Ovary (tissue), 10 donors: Measurements from ENCODE around the gene CCDC12. TPM values are rescaled to one million over a fixed set of nuclear protein-coding genes. Genes with fewer than 3 reads are reported as not detected.

ENCODE experiments used
- DNase-seq, 5 donors: peaks; one replicate each; pipeline ENCODE4 v3.0.0-alpha.2; 2019 to 2020
- H3K27ac ChIP-seq, 2 donors: fragments of 200-600 bp; one replicate each; pipeline versions ENCODE4 v1.5.1 to v1.8.0; 2019 to 2022
- H3K27me3 ChIP-seq: fragments of 200-600 bp; one replicate; pipeline ENCODE4 v1.8.0; 2022
- H3K36me3 ChIP-seq: fragments of 200-600 bp; sonication (generic); one replicate; pipeline ENCODE4 v1.5.1; 2019
- H3K4me1 ChIP-seq: one replicate; pipeline ENCODE4 v1.8.1; 2013; ENCODE audit warnings: mild to moderate bottlenecking, moderate library complexity; ENCODE audit not compliant: insufficient read depth
- H3K4me3 ChIP-seq: fragments of 200-600 bp; sonication (generic); one replicate; pipeline ENCODE4 v1.5.1; 2017
- H3K9me3 ChIP-seq, 2 donors: fragments of 200-600 bp in 1 of 2; sonication (generic) in 1 of 2; one replicate each; pipeline versions ENCODE4 v1.5.1 to v1.8.1; 2013 to 2019; ENCODE audit warnings: mild to moderate bottlenecking in 1 of 2, moderate library complexity in 1 of 2
- CTCF ChIP-seq, 3 donors: fragments of 450-650 bp in 2 of 3; fragments of 200-600 bp in 1 of 3; IDR thresholded peaks; one replicate each; pipeline versions ENCODE4 v1.5.1 to v1.8.0; 2016 to 2022; ENCODE audit warnings: antibody characterized with exemption in 3 of 3, mild to moderate bottlenecking in 1 of 3
- EP300 ChIP-seq: sonication (generic); formaldehyde crosslinking; IDR thresholded peaks from one replicate; pipeline ENCODE4 v1.6.1; 2017; ENCODE audit warnings: antibody characterized with exemption
- POLR2A ChIP-seq: fragments of 450-650 bp; IDR thresholded peaks from one replicate; pipeline ENCODE4 v1.6.1; 2017; ENCODE audit warnings: antibody characterized with exemption, mild to moderate bottlenecking, moderate library complexity
- WGBS, 3 donors: extraction: QIAGEN DNeasy Blood & Tissue Kit in 1 of 3; methylation state at CpG; one replicate each; pipeline versions ENCODE4 v1.1.5 to v1.1.7; 2013 to 2017; 5-methylcytosine and 5-hydroxymethylcytosine counted together
- intact Hi-C, 4 donors: fragments of 100-400 bp; cut with DNase I; formaldehyde crosslinking; loops; one replicate each; pipeline versions ENCODE4 v1.11.0 to v1.15.1; 2022 to 2023
- long read RNA-seq, 3 donors: library from polyadenylated mRNA in 2 of 3; unstranded in 2 of 3; transcript quantifications; one replicate each; pipeline ENCODE4 v2.0.0 and lab custom pipeline, GENCODE V29; 2021 to 2026
- polyA plus RNA-seq, 2 donors: library from polyadenylated mRNA; stranded (reverse); fragments of 200-250 nt in 1 of 2; fragments of 350-450 nt in 1 of 2; fragmentation: Illumina TruSeq in 1 of 2; extraction: RNeasy Lipid Tissue Mini Kit (QIAGEN cat#74804) in 1 of 2; gene quantifications; one replicate each; pipeline ENCODE4 v1.2.3, GENCODE V29; 2013 to 2014
- total RNA-seq, 7 donors: library from RNA; depleted of rRNA in 2 of 7; stranded (reverse); fragments of >200 nt in 2 of 7; fragmentation: NEBNext Ultra II Directional in 3 of 7; extraction: Animal tissue kit (Norgen Biotek cat#: 25700) in 3 of 7; gene quantifications; one replicate each; pipeline versions ENCODE4 v1.1.0 to v1.2.4, GENCODE V29; 2016 to 2023
- donor health status: DM: no; HTN: no; CAD: no; lungs with moderate emphysema.
- donor health status: DM: no; HTN: no; CAD: no.
- donor health status: Bipolar disorder and iron deficiency.
- donor health status: DM: yes; HTN: yes; CAD: no.
- donor health status: DM: no; HTN: no; CAD: no.
- donor health status: DM: yes; HTN: yes; CAD: no.

Gene CCDC12
- total RNA-seq: 10 to 100 TPM; 32.2 to 50.1 (median 42.3) TPM
- 10 to 100 TPM; 34.7 to 66.7 TPM for polyA plus RNA-seq
- long read RNA-seq, donor 1, partial matches to known transcripts: 23 of 38 reads
- long read RNA-seq, donor 1, other reads (novel, unspliced or antisense): 11 of 38 reads
- long read RNA-seq, donor 2, transcript CCDC12-211 (1 exons, 2,412 nt): major isoform, 6 of 28 reads
- long read RNA-seq, donor 2, partial matches to known transcripts: 22 of 28 reads
- long read RNA-seq, donor 2, other reads (novel, unspliced or antisense): 0 of 28 reads
- long read RNA-seq, donor 3, partial matches to known transcripts: 20 of 26 reads
- long read RNA-seq, donor 3, other reads (novel, unspliced or antisense): 4 of 26 reads

DNA sequence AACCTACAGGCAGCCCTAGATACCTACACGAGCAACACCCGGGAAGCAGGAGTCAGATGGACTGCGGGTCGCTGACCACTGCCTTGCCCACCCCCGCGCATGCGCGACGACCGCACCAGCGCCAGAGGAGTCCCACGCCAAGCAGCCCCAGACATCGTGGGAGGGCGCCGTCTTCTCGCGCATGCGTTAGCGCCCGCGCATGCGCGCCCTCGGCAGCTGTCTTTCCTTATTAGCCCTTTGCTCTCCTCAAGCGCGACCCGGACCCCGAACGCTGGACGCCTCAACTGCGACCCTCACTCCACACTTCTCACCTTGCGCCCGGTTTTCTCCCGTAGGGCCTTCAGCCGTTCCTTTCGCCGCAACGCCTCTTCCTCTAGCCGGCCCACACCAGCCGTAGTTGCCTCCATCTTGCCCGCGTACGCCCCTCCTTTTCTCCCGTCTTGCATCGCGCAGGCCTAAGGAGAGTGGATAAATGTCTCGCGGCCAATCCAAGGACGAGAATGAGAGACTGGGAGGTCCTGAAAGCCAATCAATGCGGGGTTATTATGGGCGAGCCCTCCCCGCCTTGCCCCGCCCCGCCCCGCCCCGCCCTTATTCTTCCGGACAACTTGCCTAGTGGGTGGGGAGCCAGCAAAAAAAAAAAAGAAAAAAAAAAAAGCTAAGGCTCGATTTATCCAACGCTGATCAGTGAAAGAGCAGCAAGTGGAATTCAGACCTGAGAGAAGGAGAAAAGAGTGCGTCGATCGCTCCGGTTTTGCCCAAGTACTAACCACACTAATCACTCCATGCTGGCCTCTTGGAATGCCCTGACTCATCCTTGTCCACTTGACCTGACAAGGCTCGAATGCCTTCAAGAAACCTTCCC lies at the start of gene CCDC12:
Gene CCDC12, minus strand, starts transcription at position 420 of the 865 bp plus-strand sequence. Its CDS starts 13 bp downstream, at position 407.
- intact Hi-C loops: loop anchor here in 1 of 4 donors (5.0 kb wide), 1 partner anchor 39 kb away; no protein-coding TSS in a partner anchor
- Histone ChIP-seq H3K36me3 (no peaks in the 10 kb centered on the region), H3K27me3 (no peaks in the 10 kb centered on the region), H3K4me1 (peaks cover 5% of the 10 kb centered on the region), H3K9me3 (no peaks in the 10 kb centered on the region), H3K4me3 (peak within 1 kb of the TSS; percentile 83), H3K27ac (peak within 1 kb of the TSS; percentile 88 to 93)
- DNase-seq: peak; percentile 92 to 95 (median 94)
- TF ChIP-seq POLR2A (peak; percentile 93), EP300 (no peak)
- 0 to 1% (median 0%) methylated on average over 64 of the region's 64 CpGs for WGBS, 3 donors

DNA sequence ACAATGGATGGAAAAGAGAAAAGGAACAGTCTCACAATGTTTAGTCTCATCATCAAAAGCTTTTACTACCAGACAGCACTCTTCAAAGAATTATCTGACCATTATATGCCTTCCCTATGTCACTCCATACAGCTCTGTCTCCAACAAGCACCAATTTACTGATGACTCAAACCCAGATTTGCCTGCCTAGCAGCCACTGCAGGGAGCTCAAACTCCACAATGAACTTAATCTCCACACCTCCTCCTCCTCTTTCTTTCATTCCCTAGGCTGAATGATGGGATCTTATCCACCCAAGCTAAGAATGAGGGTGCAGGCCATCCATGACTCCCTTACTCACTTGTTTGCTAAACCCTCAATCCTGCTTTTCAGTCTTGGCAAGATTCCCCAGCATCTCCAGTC lies 48.4 kb upstream of the CCDC12 start:
- no peak for TF ChIP-seq POLR2A
- no peak for TF ChIP-seq EP300
- no peak for TF ChIP-seq CTCF (IDR thresholded peaks at IDR 0.05)
- intact Hi-C loops: no loop called here

DNA sequence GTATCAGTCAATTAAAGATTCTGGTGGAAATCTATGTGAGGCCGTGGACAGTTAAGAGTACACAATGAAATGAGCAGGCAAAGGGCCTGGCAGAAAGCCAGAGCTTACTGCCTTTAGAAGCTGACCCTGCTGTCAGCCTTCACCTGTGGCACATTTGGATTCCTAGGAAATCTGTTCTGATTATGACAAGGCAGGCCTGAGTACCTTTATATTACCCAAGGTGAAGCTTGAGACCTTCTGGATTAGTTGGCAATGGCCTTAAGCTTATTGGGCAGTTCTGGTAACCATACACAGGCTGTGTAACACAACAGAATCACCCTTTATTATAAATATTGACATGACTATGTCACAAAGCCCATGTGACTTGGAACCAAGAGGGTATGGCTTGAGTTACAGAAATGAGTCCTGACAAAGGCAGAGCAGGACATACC lies 46.1 kb upstream of the CCDC12 start:
- WGBS, 3 donors: 43 to 55% (median 54%) methylated on average over 1 of the region's 1 CpG
- no peaks in the 10 kb centered on the region for H3K9me3 ChIP-seq
- no peaks in the 10 kb centered on the region for H3K27me3 ChIP-seq
- intact Hi-C loops: no loop called here
- no peak overlapping the region for H3K27ac ChIP-seq
- TF ChIP-seq CTCF (IDR thresholded peaks at IDR 0.05) (no peak), POLR2A (no peak), EP300 (no peak)
- peak in 2 of 5 donors; percentile 27 to 34 for DNase-seq
- no peak overlapping the region for H3K4me3 ChIP-seq
- H3K4me1 ChIP-seq: peaks cover 5% of the 10 kb centered on the region
- no peaks in the 10 kb centered on the region for H3K36me3 ChIP-seq

More for the DNA sequence above, 48.4 kb upstream of the CCDC12 start:
- H3K27me3 ChIP-seq: no peaks in the 10 kb centered on the region
- no peak for DNase-seq
- peaks cover 5% of the 10 kb centered on the region for H3K4me1 ChIP-seq
- H3K9me3 ChIP-seq: no peaks in the 10 kb centered on the region
- no peak overlapping the region for H3K27ac ChIP-seq
- no peak overlapping the region for H3K4me3 ChIP-seq
- no peaks in the 10 kb centered on the region for H3K36me3 ChIP-seq

DNA sequence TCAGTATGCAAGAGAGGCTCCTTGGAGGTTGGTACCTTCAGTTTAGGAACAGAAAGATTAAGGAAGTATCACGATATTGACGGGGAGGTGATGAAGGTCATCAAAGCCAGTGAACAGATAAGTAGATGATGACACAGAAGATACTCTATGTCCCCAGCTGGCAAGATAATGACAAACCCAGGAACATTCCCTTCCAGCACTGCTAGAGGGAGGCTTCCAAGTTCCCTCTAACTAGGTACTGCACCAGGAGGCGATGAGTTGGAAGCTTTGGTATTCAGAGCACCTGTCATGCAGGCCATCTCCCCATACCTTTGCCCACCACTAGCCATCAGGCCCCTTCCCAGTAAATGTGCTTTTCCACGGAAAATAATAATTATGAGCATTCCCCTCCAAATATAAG lies 43.8 kb upstream of the CCDC12 start:
- intact Hi-C loops: no loop called here
- 92 to 94% (median 94%) methylated on average over 4 of the region's 4 CpGs for WGBS, 3 donors

More for the DNA sequence above, 43.8 kb upstream of the CCDC12 start:
- no peak for DNase-seq
- no peak for TF ChIP-seq POLR2A
- TF ChIP-seq EP300: no peak
- no peak for TF ChIP-seq CTCF (IDR thresholded peaks at IDR 0.05)
- Histone ChIP-seq H3K4me1 (peaks cover 5% of the 10 kb centered on the region), H3K36me3 (no peaks in the 10 kb centered on the region), H3K27me3 (no peaks in the 10 kb centered on the region), H3K4me3 (no peak overlapping the region), H3K27ac (no peak overlapping the region), H3K9me3 (no peaks in the 10 kb centered on the region)
